GM12891 (cell line): Measurements from ENCODE around the gene MAGT1.
"Not testable (repeated sequence)": the region's sequence is repeated elsewhere in the genome, so short reads cannot be mapped to it uniquely, and the experiment has no call there.

ENCODE experiments used
- DNase-seq: peaks from one replicate; pipeline ENCODE4 v3.0.0; 2011; ENCODE audit warnings: low spot score; ENCODE audit not compliant: insufficient read length
- FAIRE-seq: peaks from 2 replicates; lab custom pipeline; 2011; peaks lifted over from hg19 to GRCh38; lab: Jason Lieb, UNC
- PAX5 ChIP-seq: IDR thresholded peaks from 2 replicates; pipeline ENCODE4 v1.6.1; 2011; ENCODE audit warnings: low read length, moderate library complexity, mild to moderate bottlenecking; ENCODE audit not compliant: insufficient read depth, severe bottlenecking
- POLR2A ChIP-seq: IDR thresholded peaks from 2 replicates; pipeline ENCODE4 v1.6.1; 2011; ENCODE audit warnings: low read depth, low read length, control low read depth
- POLR2AphosphoS5 ChIP-seq: IDR thresholded peaks from 2 replicates; pipeline ENCODE4 v1.6.1; 2011; ENCODE audit warnings: low read depth, low read length, control low read depth
- POU2F2 ChIP-seq: IDR thresholded peaks from 2 replicates; pipeline ENCODE4 v1.6.1; 2011; ENCODE audit warnings: low read depth, mild to moderate bottlenecking, control low read depth, low read length, moderate library complexity
- SPI1 ChIP-seq: IDR thresholded peaks from 2 replicates; pipeline ENCODE4 v1.6.1; 2011; ENCODE audit warnings: low read depth, low read length, control low read depth
- TAF1 ChIP-seq: IDR thresholded peaks from 2 replicates; pipeline ENCODE4 v1.6.1; 2011; ENCODE audit warnings: low read depth, low read length, control low read depth

MAGT1 gene

GRCh38 chrX:77918568-77918967, 23.3 kb upstream of the MAGT1 start:
- no peak for DNase-seq
- FAIRE-seq = no peak

GRCh38 chrX:77917294-77917933, 22.2 kb upstream of the MAGT1 start:
- DNase-seq (no peak), FAIRE-seq (peak; percentile 67)
- no peak for TF ChIP-seq POLR2AphosphoS5
- TF ChIP-seq PAX5 = no peak
- TF ChIP-seq POLR2A = no peak
- TF ChIP-seq SPI1 = no peak
- no peak for TF ChIP-seq POU2F2
- TF ChIP-seq TAF1 = no peak

More at GRCh38 chrX:77918568-77918967, 23.3 kb upstream of the MAGT1 start:
- TF ChIP-seq TAF1 (no peak), POU2F2 (no peak), PAX5 (no peak)

- peak; percentile 62 for DNase-seq
- no peak for TF ChIP-seq POU2F2
- 0 out of 2 replicates have a peak, but pooled peaks have one; percentile 37 for TF ChIP-seq POLR2A
- peak; percentile 94 for FAIRE-seq
Observed at GRCh38 chrX:77910108-77910840, 15.0 kb upstream of the MAGT1 start, which contains the start of gene ATP7A. Gene ATP7A (plus strand): TSS chrX:77910693. CDS start chrX:77971642, 60,949 bp downstream.

- TF ChIP-seq POU2F2 (no peak), POLR2A (no peak), TAF1 (no peak), POLR2AphosphoS5 (no peak), PAX5 (no peak), SPI1 (no peak)
- DNase-seq (no peak), FAIRE-seq (no peak)
Observed at GRCh38 chrX:77901506-77901905, 6.3 kb upstream of the MAGT1 start.

GRCh38 chrX:77900688-77901087, 5.5 kb upstream of the MAGT1 start:
- no peak for DNase-seq
- no peak for TF ChIP-seq TAF1
- no peak for TF ChIP-seq SPI1
- no peak for TF ChIP-seq POLR2A
- TF ChIP-seq POU2F2 = no peak
- no peak for TF ChIP-seq PAX5
- no peak for TF ChIP-seq POLR2AphosphoS5
- no peak for FAIRE-seq

GRCh38 chrX:77899081-77899828, 4.0 kb upstream of the MAGT1 start, which contains the start of gene COX7B:
Gene COX7B (plus strand): TSS chrX:77899468. CDS start chrX:77899554, 86 bp downstream.
- TF ChIP-seq SPI1 = no peak
- peak; percentile 77 for TF ChIP-seq POLR2AphosphoS5
- TF ChIP-seq POLR2A = peak; percentile 88
- TF ChIP-seq POU2F2 = no peak
- peak; percentile 92 for TF ChIP-seq TAF1
- FAIRE-seq (peak; percentile 71), DNase-seq (peak; percentile 25)

GRCh38 chrX:77893713-77894112, 1.5 kb downstream of the MAGT1 start:
- DNase-seq (no peak), FAIRE-seq (no peak)
- TF ChIP-seq POU2F2 (no peak), TAF1 (no peak), SPI1 (no peak), POLR2A (no peak), PAX5 (no peak)

- no peak for DNase-seq
- no peak for TF ChIP-seq POU2F2
- TF ChIP-seq POLR2A = no peak
- no peak for TF ChIP-seq SPI1
- TF ChIP-seq PAX5 = no peak
- TF ChIP-seq POLR2AphosphoS5 = no peak
- TF ChIP-seq TAF1 = no peak
- FAIRE-seq = no peak
Observed at GRCh38 chrX:77892887-77893286, 2.3 kb downstream of the MAGT1 start.

GRCh38 chrX:77881418-77881817, 13.8 kb downstream of the MAGT1 start:
- FAIRE-seq, DNase-seq: not testable (repeated sequence)
